ENCODE data around the gene PSAP.

PSAP gene

DNA sequence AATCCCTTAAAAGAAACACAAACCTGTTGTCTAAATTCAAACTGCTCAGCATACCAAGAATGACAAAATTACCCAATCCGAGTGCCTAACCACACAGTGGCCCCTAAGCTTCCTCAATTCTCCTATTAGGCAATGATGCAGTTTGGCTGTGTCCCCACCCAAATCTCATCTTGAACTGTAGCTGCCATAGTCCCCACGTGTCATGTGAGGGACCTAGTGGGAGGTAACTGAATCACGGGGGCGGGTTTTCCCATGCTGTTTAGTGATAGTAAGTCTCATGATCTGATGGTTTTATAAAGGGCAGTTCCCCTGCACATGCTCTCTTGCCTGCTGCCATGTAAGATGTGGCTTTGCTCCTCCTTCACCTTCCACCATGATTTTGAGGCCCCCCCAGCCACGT, 21.9 kb downstream of the PSAP start:
- DNase-seq (ENCODE audit: low read depth in 4 of 4, low spot score in 1 of 4), result no peak

- DNase-seq (ENCODE audit: low read depth in 4 of 4, low spot score in 1 of 4), result no peak
These were observed 22.3 kb downstream of the PSAP start for GRCh38 chr10:71828702-71829101.

GRCh38 chr10:71827852-71828251, 23.2 kb downstream of the PSAP start:
- DNase-seq (ENCODE audit: low read depth in 4 of 4, low spot score in 1 of 4), result no peak

DNA sequence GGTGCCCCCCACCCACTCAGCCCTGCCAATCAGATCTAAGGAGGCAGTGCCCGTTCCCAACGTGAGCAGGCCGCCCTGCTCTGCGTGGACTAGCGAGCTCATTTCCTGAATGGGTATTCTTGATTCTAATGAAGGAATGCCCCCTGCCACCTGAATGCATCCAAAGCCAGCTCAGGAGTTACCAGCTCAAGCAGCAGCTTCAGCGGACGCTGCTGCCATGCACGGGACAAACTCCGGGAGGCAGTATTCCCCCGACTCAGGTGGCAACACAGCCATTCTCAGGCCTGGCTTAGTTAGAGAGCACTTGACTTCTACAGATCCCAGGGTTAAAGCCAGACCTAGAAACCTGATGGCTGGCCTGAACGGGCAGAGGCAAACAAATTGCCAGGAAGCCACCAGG, 25.8 kb downstream of the PSAP start:
- DNase-seq (ENCODE audit: low read depth in 4 of 4, low spot score in 1 of 4), result no peak

GRCh38 chr10:71824333-71824732, 26.7 kb downstream of the PSAP start:
- no peak for DNase-seq (ENCODE audit: low read depth in 4 of 4, low spot score in 1 of 4)

GRCh38 chr10:71823356-71823755, 27.7 kb downstream of the PSAP start:
- DNase-seq (ENCODE audit: low read depth in 4 of 4, low spot score in 1 of 4), result no peak

DNA sequence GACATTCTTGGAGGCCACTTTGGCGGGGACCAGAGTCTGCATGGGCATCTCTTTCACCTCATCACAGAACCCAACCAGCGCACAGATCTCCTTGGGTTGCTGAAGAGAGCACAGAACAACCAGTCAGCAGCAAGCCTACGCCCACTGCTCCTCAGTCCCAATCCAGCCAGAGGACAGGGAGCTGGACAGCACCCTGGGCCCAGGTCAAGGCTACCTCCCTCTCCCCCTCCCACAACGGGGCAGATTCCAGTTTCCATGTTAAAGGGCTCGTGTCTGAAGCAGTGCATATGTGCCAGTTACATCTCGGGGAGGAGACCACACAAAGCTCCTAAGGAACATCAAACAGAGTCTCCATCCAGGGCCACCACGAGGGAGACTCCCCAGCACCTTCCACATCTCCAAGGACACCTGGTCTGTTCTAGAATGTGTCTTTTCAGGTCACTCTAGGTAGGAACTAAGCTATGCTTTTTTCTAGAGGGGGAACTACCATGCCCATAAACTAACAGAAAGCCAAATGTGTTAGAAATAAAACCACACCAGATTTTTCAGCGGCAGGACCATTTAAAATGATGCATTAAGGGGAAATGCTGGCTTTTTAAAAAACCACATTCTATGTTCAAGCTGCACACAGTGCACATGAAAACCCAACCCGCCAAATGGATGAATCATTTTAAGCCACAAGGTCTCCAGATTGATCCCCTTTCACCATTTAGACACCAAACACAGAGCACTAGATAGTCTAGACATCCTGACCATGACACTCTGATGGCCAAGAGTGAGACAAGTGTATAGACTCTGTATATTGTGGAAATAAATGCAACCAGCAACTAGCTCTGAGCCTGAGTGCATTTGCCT, 28.9 kb downstream of the PSAP start:
- no peak for DNase-seq (ENCODE audit: low read depth in 4 of 4, low spot score in 1 of 4)

DNA sequence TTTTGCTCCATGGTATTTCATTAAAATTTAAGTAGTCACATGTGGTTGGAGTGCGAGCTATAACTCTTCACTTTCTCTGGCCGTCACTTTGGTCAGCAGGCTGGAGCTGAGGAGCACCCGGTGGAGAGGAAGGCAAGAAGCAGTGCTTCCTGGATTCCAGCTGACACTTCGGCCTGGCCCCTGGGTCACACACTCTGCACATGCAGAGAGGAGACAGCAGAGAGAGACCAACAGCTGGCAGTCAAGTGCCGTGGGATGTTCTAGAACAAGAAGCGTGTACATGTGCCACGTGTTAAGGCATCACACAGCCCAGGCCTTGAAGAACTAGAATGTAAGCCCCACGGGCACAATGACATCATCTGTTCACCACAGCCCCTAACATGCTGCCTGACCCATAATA, 30.1 kb downstream of the PSAP start:
- no peak for DNase-seq (ENCODE audit: low read depth in 4 of 4, low spot score in 1 of 4)

DNA sequence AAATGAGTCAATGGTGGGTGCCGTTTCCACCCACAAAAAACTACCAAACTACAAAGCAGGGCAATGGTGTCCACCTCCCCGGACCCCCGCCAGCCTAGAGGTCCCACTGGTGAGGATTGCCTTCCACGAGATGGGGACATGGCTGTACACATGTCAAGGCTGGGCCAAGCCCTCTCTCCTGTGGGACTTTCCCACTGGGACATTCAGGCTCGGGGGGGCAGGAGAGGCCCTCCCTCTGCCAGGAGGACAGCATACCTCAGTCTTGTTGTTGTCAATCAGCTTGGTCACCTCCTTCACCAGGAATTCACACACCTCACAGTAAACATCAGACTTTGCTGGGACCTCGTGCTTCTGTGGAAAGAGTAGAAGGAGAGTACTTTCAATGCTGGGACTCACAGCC, 31.1 kb downstream of the PSAP start:
- no peak for DNase-seq (ENCODE audit: low read depth in 4 of 4, low spot score in 1 of 4)

DNA sequence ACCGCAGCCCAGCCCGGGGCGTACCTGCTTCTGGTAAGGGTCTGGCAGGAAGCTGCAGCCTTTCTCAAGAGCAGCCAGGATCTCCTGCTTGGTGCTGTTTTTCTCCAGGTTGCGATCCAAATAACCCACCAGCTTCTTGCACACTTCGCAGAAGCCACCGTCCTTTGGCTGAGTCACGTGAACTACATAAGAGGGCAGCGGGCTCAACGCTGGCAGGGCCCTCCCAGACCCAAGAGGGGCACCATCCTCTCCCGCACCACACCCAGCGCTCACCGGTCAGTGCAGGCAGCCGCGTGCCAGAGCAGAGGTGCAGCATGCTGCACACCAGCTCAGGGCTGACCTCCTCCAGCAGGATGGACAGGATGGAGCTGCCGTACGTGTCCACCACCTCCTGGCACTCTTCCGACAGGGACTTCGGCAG, 31.6 kb downstream of the PSAP start:
- no peak for DNase-seq (ENCODE audit: low read depth in 4 of 4, low spot score in 1 of 4)

- DNase-seq (ENCODE audit: low read depth in 4 of 4, low spot score in 1 of 4), result no peak
These were observed 32.3 kb downstream of the PSAP start for GRCh38 chr10:71818674-71819260.

DNA sequence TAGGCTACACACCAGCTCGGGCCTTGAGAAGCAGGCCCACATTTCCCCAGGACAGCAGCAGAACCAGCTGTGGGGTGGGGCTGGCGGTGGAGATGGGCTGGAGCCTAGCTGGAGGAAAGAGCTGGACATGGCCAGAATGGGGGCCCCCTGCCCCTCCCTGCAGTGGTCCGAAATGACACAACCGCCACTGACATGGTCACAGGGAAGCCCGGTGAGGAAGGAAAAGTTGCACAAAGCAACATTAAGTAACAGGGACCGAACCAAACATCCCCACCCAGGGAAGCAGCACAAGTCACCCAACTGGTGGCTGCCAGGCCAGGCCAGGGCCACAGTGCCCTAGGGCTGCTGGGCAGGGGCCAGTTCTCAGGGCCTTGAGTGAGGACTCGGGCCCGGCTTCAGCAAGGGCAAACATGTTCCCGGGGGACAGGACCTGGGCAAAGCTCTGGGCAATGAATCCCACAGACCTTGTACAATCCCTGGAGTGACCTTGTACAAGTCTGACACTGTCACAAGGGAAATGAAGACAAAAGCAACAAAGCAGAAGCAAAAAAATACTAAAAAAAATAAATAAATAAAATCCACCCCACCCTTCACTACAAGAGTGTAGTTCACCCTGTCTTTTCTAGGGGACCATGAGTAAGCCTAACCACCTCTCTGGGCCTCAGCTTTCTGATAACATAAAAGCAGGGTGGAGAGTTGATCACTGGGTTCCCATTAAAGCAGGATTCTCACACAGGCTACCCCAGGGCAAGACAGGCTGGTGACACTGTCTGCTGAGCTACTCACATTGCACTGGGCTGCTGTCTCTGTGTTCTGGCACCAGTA, 33.0 kb downstream of the PSAP start:
- DNase-seq (ENCODE audit: low read depth in 4 of 4, low spot score in 1 of 4), result no peak

GRCh38 chr10:71816936-71817618, 34.0 kb downstream of the PSAP start:
- DNase-seq (ENCODE audit: low read depth in 4 of 4, low spot score in 1 of 4), result no peak

- no peak for DNase-seq (ENCODE audit: low read depth in 4 of 4, low spot score in 1 of 4)
These were observed 34.6 kb downstream of the PSAP start for GRCh38 chr10:71816421-71816851.

DNA sequence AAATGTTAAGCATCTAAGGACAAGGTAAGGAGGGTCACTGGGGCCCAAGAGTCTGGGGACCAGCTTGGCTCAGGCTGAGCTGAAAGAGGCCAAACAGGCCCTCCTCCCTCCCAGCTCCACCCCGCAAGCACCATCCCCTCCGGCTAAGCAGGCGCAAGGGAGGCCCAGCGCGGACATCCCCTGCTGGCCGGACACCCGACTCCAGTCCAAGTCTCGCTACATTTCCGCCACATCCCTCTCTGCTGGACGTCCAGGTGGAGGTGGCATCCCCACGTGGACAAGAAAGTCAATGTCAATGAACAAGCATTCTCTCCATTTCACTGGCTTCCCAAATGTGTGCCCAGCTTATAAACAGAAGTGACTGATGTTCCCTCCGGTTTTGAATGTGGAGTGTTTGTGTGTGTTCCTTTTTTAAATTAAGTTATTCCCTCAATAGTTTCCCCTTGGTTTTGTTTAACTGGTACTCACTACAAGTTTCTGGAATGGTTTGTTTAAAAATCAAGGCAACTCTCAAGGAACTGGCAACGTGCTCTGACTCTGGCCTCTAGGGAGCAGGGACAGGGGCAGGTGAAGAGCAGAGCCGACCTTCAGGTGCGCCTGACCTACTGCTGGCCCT, 35.4 kb downstream of the PSAP start:
- no peak for DNase-seq (ENCODE audit: low read depth in 4 of 4, low spot score in 1 of 4)

DNA sequence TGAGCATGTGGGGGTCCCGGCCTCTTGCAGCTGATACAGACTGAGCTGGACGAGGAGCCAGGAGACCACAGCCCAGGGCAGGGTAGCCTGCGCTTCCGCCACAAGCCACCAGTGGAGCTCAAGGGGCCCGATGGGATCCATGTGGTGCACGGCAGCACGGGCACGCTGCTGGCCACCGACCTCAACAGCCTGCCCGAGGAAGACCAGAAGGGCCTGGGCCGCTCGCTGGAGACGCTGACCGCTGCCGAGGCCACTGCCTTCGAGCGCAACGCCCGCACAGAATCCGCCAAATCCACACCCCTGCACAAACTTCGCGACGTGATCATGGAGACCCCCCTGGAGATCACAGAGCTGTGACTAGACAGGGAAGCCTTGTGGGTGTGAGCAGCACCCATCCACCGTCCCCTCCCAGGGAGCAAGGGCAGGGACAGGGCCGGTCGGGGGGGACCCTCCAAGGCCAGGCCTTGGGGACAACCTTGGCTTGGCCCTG, 36.1 kb downstream of the PSAP start:
- DNase-seq (ENCODE audit: low read depth in 4 of 4, low spot score in 1 of 4), result no peak

DNA sequence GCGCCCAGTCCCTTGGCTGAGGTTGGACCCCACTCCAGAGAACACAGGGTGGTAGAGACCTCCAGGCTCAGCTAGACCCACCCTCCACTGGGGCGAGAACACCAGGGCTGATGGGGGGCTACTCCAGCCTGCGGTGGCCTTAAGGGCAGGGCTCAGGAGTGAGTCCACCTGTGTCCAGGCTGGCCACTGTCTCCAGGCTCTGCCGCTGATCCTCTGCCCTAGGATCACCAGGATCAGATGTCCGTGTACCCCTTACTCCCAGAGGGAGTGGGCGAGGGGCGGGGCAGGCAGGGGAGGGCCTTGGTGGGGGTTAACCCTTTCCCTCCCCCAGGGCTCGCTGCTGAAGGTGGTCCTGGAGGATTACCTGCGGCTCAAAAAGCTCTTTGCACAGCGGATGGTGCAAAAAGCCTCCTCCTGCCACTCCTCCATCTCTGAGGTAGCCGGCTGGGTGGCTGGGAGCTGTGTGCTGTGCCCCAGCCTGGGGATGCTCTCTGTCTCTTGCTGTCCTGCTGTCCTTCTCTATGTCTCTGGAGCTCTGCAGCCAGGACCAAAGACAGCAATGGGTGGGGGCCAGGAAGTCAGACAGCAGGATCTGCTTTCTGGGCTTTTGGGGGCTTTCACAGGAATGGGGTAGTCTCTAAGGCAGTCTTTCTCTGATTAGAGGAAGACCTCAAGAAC, 38.0 kb downstream of the PSAP start:
- no peak for DNase-seq (ENCODE audit: low read depth in 4 of 4, low spot score in 1 of 4)

- peak; percentile 50 to 82 (median 74) for DNase-seq (ENCODE audit: low read depth in 4 of 4, low spot score in 1 of 4)
These were observed 38.8 kb downstream of the PSAP start for GRCh38 chr10:71812016-71812912.

GRCh38 chr10:71811351-71811750, 39.7 kb downstream of the PSAP start:
- DNase-seq (ENCODE audit: low read depth in 4 of 4, low spot score in 1 of 4), result no peak

All from stimulated activated CD4-positive, alpha-beta T cell treated with anti-CD3 and anti-CD28 coated beads, Interleukin-1b, Interleukin-23, amount 100 ng/mL, for 24 hours (primary cell).